Measurements from ENCODE around the gene NBEA.

NBEA gene

DNA sequence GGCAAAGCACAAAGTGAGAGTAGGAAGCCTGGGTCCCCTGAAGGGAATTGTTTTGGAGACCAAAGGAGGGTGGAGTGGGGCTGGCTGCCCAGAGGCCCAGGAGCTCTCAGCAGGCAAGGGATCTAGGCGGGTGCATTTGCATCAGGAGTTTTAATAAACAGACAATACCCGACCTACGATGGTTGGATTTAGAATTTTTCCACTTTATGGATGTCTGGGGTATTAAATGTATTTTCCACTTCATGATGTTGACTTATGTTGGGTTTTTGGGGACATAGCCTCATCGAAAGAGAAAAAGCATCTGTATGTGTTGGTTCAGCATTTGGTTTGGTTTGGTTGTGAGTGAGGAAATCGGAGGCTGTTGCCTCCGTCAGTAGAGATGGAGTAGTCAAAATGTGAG is 739.6 kb downstream of the NBEA start:
- DNase-seq = no peak

DNA sequence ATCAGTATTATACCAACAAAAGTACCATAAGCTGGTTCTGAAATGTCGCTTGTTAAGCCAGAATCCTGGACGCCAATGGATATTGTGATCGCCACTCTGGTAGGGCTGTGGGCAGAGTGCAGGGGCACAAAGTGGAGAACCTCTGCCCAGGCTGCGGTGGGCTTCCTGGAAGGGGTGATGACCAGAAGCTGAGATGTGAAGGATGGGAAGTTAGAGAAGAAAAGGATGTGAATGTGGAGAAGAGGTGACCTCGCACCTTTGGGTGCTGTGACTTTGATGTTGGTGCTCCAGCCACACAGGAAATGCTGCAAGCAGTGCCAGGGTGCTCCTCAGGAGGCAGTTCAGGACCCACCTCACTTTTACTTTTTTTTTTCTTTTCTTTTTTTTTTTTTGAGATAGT is 742.4 kb downstream of the NBEA start:
- DNase-seq = no peak

DNA sequence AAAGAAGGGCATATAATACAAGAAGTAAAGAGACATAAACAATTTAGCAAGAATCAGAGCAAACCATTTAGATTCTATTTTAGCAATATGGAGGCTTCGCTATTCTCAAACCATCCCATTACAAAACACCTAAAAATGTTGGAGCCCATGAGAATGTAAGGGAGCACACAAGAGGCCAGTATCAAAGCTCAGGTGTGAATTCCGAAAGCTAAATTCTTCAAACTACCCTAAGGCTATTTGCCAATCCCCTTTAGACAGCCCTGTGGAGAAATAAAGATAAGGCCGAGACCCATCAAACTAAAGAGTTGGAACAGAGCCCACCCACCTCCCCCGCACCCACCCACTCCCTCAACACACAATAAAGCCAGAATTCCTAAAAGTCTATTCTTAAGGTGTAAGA is 745.3 kb downstream of the NBEA start:
- DNase-seq = no peak

DNA sequence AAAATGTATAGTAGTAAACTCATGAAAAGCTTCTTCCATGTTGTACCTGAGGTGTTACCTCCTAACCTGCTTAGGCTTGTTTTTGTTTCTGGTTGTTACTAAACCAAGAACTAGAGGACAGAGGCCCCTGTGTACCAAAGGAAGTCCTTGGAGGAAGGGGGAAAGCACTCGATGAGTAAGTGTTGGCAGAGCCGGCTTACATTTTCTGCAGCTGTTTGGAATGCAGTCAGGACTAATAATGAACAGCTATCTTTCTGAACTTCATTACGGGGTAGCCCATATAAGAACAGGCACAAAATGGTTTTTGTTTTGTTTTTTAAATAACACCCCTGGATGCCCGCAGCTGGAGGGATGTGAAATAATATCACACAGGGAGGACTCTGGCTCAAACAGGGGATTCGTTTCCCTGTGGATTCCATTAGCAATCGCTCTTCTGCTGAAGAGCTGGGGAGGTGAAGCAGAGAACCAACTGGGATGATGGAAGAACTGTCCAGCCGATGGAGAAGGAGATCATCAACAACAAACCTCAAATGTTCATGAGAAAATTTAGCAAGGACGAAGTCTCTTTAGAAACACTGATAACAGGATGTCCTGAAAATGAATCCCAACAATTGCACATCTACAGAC is 748.6 kb downstream of the NBEA start:
- DNase-seq = no peak

DNA sequence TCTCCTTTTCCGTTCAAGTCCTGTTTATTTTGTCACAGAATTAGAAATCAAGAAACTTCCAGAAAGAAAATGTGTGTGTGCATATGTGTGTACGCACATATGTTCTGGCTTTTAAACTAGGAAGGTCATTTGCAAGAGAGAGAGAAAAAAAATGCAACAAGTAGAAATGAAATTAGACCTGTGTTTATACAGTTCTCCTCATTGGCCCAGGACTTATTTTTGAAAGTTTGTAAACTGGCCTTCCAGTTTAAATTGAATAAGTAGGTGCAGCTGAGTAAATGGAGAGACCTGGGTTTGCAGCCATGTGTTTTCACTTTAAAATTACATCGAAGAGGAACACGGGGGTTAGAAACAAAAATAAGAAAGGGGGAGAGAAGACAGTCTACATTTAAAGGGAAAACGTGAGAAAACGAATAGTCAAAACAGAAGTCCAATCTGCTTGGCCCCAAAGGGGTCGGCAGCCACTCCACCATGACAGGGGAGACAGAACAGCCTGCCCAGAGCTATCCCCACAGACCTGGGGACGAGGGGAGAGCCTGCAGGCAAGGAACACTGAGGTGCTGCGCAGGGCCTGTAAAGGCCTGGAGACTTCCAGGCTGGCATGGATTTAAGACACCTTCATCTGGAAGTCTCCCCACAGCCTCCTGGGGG is 751.2 kb downstream of the NBEA start:
- no peak for DNase-seq

DNA sequence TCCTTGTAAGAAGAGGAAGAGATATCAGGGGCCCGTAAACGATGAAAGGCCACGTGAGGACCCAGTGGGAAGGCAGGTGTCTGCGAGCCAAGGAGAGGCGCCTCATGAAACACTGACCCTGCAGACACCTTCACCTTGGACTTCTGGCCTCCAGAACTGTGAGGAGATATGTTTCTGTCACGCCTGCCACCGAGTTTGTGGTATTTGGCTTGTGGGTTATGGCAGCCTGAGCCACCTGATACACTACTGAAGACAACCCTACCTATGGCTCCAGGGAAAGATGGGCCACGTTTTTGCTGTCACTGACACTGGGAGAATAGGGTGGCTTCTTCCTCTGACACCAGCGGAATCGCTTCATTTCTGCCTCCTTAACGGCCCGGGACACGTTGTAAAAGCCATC is 752.0 kb downstream of the NBEA start:
- no peak for DNase-seq

DNA sequence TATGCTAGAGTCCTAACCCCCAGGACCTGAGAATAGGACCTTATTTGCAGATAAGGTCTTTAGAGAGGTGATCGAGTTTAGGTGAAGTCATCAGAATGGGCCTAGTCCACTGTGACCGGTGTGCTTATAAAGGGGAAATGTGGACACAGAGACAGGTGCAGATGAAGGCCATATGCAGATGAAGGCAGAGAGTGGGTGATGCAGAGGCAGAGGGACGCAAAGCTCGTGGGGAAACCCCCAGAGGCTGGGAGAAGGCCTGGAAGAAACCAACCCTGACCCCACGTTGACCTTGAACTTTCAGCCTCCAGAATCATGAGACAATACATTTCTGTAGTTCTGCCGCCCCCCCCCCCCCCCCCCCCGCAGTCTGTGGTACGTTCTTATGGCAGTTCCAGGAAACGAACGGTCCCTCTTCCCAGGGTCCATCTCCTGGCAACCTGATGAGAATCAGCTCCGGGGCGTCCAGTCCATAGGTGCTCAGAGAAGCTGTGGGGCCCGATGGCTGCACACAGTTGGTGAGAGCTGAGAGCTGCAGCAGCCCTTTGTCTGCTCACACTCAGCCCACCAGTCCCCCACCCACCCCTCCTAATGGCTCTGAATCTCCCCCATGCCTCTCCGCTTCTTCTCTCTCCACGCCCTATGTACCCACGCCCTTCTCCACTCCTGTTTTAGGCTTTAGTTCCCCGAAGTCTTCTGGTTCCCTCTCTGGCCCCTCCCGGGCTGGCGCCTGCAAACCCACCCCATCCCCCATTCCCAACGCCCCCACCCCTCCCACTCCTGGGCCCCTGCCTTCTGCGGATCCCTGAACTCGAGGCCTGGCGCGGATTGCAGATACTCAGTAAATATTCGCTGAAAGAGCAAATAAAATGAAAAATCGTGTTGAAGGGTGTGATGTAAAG is 752.7 kb downstream of the NBEA start:
- DNase-seq = no peak

DNA sequence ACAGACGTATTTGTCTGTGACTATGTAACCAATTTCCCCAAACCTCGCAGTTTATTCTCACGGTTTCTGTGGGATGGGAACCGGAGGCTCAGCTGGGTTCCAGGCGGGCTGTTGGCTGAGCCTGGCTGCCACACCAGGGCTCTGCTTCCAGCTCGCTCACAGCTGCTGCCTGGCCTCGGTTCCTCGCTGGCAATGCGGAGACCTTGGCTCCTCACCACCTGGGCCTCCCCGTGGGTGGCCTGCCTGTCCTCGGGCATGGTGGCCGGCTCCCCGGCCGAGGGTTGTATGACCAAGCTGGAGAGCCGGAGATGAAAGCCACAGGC is 753.3 kb downstream of the NBEA start:
- DNase-seq = no peak

DNA sequence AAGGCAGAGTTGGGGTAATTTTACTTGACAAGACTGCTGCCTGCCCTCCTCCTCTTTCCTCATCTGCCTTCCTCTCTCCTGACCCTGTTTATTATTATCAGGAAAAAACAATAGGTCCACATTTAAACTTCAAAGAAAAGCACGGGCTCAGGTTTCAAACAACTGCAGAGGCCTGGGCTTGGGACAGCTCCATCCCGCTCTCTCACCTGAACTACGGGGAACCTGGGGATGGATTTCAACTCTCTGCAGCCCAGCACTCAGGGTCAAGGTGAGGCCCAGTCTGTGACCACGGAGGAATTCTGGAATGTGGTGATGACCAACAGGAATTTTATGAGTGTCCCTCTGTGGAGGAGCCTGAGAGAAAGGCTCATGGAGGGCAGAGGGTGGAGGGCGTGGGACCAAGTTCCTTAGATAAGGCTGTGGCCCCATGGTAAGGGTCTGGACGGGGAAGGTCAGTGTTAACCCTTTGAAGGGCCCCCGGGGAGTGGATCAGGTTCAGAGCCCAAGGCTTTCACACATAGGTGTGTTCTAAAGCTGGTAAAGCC is 755.2 kb downstream of the NBEA start:
- no peak for DNase-seq

DNA sequence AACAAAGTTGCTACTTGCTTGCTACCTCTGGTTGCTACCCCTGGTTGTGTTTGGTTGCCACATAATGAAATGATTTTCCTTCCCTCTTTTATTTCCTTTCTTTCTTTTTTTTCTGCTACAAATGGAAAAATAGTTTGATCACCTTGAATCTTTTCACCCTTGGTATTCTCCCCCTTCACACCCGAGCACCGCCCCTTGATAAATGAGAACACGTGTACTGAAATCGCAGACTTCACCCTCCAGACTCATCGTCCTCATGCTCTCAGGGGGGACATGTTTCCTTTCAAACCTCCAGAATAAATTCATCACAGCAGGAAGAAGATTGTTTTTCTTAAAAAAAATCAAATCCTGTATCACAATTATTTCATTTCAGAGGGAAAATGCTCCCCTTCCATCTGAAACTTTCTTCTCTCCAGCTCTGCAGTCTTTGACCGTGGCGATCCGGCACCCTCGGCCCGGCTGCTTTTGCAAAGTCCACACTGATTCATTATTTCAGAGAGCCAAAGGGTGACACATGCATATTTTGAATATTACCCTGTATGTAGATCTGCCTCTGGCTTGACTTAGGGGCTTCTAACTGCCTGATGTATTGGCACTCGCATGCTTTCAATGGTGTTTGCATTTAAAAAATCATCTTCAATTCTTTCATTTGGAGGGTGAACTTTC is 757.0 kb downstream of the NBEA start:
- no peak for DNase-seq

DNA sequence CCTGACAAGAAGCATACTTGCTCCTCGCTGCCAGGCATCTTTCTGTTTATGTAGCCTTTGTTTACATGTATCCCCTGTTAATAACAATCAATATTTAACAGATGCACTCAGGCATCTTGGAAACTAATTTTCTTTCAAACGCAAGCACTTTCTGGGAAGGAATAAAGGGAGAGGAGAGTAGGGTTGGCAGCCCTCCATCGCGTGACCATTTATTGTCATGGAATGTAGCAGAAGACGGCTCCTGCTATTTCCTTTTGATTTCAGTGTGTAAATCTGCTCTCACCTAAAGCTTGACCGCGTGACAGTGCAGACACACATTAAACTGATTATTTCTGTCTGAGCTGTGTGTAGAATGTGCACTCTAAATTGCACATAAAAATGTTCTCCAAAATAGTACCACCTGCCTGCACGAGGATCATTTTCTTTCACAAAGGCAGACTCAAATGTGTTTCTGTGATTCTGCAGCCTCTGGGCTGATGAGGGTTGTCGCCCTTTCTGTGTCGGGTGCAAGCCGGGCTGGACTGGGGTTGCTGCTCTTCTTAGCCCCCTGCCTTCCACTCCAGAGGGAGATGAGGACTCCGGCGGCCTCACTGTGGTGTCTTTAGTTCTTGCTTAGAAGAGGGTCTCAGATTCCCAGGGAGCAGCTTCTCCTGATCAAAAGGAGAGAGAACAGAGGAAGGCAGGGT is 757.9 kb downstream of the NBEA start:
- DNase-seq = no peak

DNA sequence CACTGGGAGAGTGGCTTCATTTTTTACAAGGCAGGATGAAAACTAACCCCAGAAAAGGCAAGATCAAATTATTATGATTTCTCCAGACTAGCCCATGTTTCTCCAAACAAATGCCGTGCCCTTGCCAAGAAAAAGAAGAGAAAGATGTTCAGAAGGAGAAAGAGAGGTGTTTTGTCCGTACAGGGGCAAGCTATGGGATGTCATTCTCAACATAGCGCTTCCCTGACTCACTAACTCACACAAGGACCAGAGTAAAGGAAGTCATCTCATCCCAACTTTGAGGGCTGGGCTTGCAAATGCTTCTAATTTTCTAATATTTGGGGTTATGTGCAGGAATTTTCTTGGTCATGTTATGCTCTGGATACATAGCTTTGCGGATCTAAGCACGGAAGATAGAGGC is 758.6 kb downstream of the NBEA start:
- DNase-seq = no peak

DNA sequence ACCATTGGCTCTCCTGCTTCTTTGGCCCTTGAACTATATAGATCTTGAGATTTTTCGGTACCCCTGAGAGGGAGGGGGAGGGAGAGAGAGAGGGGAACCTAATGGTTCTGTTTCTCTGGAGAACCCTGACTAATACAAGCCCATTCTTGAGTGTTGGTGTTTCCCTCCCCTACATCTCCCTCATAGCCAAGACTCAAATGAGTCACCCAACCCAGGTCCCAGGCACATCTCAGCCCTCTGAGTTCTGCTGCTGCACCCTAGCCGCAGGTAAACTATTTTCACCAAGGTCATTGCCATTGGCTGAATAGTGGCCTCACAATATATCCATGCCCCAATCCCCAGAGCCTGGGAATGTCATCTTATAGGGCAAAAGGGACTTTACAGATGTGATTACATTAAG is 760.2 kb downstream of the NBEA start:
- no peak for DNase-seq

DNA sequence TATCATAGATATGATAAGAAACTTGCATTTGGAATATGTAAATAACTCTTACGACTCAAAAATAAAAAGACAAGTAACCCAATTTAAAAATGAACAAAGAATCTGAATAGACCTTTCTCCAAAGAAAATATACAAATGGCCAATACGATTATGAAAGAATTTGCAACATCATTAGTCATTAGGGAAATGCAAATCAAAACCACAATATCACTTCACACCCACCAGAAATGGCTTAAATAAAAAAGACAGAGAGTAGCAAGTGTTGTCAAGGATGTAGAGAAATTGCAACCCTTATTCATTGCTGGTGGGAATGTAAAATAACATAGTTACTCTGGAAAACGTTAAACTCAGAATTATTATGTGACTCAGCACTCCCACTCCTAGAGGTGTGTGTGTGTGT is 761.0 kb downstream of the NBEA start:
- DNase-seq = no peak

DNA sequence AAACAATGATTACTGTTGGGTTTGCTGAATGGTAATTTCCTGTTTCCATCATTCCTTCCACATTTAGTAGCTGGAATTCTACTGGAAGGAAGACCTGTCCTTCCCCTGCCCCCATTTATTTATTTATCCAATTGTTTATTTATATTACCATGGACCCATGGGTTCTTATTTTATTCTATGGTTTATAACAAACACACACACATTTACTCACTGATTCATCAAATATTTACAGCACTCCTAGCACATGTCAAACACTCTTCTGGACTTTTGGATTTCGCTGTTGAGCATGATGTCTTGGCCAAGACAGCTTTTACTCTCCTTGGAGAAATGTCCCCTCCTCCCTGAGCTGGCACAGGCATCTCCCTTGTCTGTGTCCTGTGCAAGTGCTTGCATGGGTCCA is 762.3 kb downstream of the NBEA start:
- no peak for DNase-seq

DNA sequence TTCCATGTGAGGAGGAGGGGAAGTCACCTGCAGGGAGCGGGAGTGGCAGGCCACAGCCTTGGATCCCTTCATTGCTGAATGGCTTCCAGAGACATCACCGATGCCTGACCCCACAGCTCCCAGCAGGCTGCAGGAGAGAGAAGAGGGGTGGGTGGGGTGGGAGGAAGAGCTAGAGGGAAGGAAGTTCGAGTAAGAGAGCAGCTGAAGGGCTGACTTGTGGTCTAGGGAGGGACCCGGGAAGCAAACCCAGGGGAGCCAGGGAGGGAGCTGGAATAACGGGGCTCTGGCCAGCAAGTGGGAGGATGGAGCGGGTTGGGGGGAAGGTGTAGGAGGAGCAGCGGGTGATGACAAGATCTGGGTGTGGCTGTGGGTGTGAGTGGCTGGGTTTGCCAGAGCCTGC is 764.2 kb downstream of the NBEA start:
- DNase-seq = no peak

DNA sequence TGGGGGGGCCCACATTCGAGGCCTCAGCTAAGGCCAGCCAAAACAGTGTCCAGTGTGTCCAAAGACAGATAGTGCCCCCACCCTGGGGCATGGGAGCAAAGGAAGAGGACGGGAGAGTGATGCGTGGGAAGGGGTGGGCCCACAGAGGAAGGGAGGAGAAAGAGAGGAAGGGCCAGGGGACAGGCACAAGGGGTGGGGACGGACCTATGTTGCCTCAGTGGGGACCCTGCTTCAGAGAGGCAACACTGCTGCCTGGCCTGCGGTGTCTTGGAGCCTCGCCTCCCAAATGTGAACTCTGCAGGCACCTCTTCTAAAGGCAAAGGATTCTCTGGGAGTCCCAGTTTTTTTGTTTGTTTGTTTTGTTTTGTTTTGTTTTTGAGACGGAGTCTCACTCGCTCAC is 764.7 kb downstream of the NBEA start:
- no peak for DNase-seq

DNA sequence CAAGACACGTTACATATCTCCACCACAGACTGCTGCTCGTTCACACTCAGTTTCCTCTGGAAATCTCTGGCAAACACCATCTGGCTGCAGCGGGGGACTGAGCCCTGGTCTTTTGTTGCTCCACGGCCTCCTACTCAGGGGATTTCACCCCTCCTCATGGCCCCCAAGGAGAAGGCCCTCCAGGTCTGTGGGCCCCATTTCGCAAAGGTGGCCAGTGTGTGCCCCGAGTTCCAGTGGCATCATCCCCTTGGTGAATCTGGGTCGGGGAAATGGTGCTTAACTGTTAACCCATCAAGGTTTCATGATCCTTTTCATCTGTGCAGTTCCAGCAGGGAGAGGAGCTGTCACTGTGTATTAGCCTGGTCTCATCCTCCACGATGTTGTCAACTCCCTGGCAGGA is 769.8 kb downstream of the NBEA start:
- no peak for DNase-seq

DNA sequence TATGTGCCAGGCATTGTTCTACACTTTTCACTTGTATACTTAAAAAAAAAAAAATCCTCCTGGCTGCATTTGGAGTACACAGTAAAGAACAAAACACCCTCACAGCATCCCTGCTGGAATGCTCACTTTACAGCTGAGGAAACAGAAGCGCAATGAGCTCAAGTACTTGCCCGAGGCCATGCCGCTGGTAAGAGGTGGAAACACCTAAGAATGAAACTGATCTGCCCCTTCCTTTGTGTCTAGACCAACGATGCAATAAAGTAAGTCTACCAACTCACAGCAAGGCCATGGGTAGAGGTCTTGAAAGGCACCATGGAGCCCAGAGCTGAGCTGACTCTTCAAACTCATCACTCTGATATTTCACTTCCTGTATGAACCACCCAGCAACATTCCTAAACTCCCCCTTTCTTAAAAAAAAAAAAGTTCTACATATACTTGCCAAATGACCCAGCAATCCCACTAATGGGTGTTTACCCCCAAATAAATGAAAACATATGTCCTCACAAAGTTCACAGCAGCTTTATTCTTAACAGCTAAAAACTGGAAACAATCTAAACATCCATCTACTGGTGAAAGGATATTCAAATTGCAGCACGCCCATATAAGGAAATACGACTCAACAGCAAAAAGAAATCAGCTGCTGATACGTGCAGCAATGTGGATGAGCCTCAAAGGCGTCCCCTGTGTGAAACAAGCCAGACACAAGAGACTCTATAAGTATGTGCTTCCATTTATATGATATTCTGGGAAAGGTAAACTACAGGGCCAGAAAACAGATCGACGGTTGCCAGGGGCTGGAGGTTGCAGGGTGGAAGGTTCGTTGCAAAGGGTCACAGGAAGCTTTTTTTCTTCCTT is 771.1 kb downstream of the NBEA start:
- DNase-seq = no peak

DNA sequence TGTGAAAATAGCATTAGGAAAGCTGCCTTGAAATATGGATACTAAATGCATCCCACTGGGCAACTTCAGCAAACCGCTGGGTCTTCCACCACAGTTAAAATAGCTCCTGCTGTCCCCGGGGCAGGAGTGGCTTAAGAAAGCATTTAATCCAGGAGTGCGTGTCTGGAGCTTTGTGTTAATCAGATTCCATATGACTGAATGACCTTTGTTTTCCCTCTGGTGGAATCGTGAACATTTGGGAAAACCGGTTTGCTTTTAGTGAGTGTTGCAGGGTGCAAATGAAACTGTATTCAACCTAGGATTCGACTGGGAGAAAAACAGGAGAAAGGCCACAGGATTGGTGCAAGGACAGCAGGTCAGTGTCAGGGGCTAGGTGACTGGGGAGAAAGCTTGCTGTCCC is 772.1 kb downstream of the NBEA start:
- no peak for DNase-seq

DNA sequence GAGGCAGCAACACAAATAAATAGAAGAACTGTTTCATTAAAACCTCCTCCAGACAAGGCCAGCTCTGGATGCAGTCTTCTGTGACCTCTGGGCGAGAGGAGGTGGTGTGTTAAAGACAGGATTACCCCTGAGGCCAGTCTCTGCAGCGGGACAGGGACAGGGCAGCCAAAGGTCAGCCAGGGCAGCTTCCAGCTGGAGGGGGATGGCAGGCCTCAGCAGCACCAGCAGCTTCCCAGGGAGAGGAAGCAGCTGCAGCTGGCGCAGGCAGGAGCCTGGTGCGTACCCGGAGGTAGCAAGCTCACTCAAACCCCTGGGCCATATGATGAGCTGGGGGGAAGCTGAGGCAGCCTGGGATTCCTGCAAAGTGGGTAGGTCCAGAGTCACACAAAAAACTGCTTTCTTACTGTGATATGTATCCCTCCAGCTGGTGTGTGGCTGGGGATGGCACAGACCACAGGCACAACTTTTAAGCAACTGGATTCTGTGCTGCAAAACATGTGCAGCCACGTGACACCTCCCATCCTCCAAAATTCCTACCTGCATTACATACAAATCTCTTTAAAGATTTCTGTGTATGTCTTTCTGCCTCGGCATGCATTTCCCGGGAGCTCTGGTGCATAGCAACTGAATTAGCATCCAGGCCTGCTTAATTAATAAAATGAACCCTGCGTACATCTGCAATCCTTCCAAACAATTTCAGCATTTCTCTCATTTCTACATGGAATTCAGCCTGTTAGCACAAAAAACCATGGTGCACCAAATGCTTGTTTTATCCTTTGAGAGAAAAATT is 772.7 kb downstream of the NBEA start:
- DNase-seq = peak in 1 of 2 experiments; percentile 39

Data from SHP77 (cell line).